ENCODE results near the gene BRD4.

The BRD4 gene

GRCh38 chr19:15292140-15292539, 40.2 kb downstream of the BRD4 start:
- DNase-seq (ENCODE audit: low read depth) = no peak
- H3K4me3 ChIP-seq (ENCODE audit: low read length) = no peak overlapping the region
- no peak for TF ChIP-seq CTCF (IDR thresholded peaks at IDR 0.05; ENCODE audit: insufficient read depth, low read depth, low read length, missing control alignments)

DNA sequence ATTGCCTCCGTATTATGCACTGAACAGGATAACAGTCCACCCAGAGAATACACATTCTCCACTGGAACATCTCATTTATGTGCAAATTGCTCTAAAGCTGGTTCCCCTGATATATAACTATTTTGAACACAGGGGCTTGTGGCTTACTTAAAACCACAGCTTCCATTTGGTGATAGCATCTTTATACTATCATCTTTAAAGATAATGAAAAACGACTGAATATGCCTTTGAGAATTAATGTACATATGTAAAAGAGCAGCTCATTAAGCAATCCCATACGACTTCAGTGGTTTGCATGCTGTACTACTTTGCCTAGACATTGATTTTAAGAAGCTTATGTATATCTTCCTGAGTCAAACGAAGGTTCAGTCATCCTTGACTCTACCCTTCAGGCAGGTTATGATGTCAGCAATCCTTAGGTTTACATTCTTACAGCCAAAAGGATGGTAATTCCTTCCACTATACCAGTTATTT, 40.8 kb downstream of the BRD4 start:
- peak; percentile 54 for DNase-seq (ENCODE audit: low read depth)
- no peak overlapping the region for H3K4me3 ChIP-seq (ENCODE audit: low read length)
- no peak for TF ChIP-seq CTCF (IDR thresholded peaks at IDR 0.05; ENCODE audit: insufficient read depth, low read depth, low read length, missing control alignments)

DNA sequence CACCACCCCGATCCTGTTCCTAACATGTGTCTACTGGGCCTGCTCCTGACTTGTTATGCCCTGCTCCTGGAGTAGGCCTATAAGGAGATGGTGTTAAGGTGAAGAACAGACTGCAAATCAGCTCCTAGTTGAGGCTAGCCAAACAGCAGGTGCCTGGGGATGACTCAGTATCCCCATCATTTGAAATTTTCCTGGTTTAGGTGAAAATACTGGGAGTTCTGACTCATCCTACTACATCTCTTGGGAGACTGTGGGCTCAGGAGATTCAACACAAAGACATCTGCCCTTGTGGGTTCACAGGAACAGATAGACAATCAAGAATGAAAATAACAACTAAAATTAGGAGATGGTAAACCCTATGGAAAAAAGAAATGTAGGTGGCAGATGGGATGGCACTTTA, 41.2 kb downstream of the BRD4 start:
- TF ChIP-seq CTCF (IDR thresholded peaks at IDR 0.05; ENCODE audit: insufficient read depth, low read depth, low read length, missing control alignments) = no peak
- no peak for DNase-seq (ENCODE audit: low read depth)
- H3K4me3 ChIP-seq (ENCODE audit: low read length) = no peak overlapping the region

DNA sequence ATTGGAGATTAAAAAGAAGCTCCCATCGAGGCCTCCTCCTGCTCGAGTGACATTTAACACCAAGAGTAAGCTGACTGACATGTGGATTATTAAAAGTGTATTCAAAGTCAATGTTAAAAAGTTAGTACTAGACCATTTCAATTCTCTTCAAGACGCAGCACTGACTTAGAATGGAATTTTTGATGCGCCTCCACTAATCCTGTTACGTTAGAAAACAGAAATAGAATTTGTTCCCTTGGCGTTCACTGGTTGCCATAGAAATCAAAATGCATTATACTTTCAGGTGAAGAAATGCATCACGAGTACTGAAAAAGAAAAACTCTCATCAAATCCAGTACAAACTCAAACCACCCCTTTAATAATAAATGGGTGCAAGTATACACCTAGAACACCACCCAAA, 42.2 kb downstream of the BRD4 start:
- DNase-seq (ENCODE audit: low read depth) = no peak
- H3K4me3 ChIP-seq (ENCODE audit: low read length) = no peak overlapping the region
- TF ChIP-seq CTCF (IDR thresholded peaks at IDR 0.05; ENCODE audit: insufficient read depth, low read depth, low read length, missing control alignments) = no peak

DNA sequence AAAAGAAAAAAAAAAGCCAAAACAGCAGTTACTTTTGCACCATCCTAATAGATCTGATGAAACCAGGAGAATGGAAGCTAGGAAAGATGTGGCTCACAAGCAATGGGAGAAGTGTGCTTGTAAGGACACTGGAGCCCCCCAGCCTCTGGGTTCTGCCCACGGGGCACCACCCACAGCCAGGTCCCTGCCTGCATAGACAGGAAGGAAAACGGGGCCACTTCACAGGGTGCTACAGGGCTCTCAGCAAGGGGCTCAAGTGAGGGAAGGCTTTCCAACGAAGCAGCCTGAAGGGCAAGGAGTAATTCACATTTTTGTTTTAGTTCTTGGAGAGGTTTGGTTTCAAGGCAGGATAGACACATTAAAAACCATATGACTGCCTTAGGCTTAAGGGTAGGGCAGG, 42.7 kb downstream of the BRD4 start:
- DNase-seq (ENCODE audit: low read depth) = no peak
- no peak overlapping the region for H3K4me3 ChIP-seq (ENCODE audit: low read length)
- TF ChIP-seq CTCF (IDR thresholded peaks at IDR 0.05; ENCODE audit: insufficient read depth, low read depth, low read length, missing control alignments) = no peak

DNA sequence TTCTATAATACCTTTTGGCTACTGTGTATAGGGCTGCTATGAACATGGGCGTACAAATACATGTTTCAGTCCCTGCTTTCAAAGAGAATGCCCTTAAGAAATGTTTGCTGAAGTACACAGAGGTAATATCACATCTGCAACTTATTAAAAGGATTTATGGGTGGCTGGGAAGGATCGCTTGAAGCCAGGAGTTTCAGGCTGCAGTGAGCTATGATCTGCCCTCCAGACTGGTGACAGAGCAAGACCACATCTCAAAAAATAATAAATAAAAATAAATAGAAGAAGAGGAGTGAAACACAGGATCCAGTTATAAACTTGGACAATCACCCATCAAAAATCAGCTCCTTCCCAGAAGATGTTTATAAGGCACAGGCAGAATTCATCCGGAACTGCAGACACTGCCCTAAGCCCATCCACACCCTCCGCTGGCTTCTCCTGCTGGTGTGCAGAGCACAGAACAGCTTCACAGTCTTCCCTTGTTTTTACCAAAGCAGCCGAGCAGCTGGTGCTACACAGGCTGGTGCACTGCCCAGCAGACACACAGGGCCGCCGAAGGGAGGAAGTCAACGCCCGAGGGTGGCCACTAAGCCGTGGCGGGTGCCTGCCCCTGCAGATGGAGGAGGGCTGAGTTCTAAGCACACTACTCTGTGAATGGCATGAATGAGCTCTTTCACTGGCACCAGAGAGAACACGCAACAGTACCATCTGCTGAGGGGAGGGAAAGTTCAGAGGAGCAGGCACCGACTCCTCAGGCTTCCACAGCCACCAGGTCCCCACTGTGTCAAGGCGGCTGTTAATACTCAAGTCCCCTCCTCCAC, 44.0 kb downstream of the BRD4 start:
- H3K4me3 ChIP-seq (ENCODE audit: low read length) = no peak overlapping the region
- TF ChIP-seq CTCF (IDR thresholded peaks at IDR 0.05; ENCODE audit: insufficient read depth, low read depth, low read length, missing control alignments) = no peak

DNA sequence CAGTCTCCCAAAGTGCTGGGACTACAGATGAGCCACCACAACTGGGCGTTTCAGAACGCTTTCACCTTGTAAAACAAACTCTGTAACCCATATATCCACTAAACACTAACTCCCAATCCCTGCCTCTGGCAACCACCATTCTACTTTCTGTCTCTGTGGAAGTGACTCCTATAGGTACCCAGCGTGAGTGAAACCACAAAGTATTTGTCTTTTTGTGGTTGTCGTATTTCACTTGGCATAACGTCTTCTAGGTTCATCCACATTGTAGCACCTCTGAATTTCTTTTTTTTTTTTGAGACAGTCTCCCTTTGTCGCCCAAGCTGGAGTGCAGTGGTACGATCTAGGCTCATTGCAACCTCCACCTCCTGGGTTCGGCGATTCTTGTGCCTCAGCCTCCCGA, 44.8 kb downstream of the BRD4 start:
- no peak overlapping the region for H3K4me3 ChIP-seq (ENCODE audit: low read length)
- TF ChIP-seq CTCF (IDR thresholded peaks at IDR 0.05; ENCODE audit: insufficient read depth, low read depth, low read length, missing control alignments) = no peak
- no peak for DNase-seq (ENCODE audit: low read depth)

More for the DNA sequence above, 44.0 kb downstream of the BRD4 start:
- no peak for DNase-seq (ENCODE audit: low read depth)

Data from epithelial cell of esophagus (primary cell).